ENCODE measurements around the gene MGAM2. TPM values are rescaled to one million over a fixed set of nuclear protein-coding genes. Genes with fewer than 3 reads are reported as not detected.

The MGAM2 gene
- total and polyA plus RNA-seq, 7 donors: 0.03 to 0.06 TPM; not detected in 5

GRCh38 chr7:142174441-142174840, 62.9 kb downstream of the MGAM2 start:
- H3K9me3 ChIP-seq: no peaks in the 10 kb centered on the region
- TF ChIP-seq, protein P1, sequence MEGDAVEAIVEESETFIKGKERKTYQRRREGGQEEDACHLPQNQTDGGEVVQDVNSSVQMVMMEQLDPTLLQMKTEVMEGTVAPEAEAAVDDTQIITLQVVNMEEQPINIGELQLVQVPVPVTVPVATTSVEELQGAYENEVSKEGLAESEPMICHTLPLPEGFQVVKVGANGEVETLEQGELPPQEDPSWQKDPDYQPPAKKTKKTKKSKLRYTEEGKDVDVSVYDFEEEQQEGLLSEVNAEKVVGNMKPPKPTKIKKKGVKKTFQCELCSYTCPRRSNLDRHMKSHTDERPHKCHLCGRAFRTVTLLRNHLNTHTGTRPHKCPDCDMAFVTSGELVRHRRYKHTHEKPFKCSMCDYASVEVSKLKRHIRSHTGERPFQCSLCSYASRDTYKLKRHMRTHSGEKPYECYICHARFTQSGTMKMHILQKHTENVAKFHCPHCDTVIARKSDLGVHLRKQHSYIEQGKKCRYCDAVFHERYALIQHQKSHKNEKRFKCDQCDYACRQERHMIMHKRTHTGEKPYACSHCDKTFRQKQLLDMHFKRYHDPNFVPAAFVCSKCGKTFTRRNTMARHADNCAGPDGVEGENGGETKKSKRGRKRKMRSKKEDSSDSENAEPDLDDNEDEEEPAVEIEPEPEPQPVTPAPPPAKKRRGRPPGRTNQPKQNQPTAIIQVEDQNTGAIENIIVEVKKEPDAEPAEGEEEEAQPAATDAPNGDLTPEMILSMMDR (IDR thresholded peaks at IDR 0.05): no peak
- no peaks in the 10 kb centered on the region for H3K4me1 ChIP-seq
- DNase-seq (no peak), ATAC-seq (no peak)
- WGBS, 3 donors: 65 to 69% (median 65%) methylated on average over 2 of the region's 2 CpGs
- H3K27me3 ChIP-seq (ENCODE audit: insufficient read depth in 3 of 3, low read length in 2 of 3): no peaks in the 10 kb centered on the region
- H3K4me3 ChIP-seq: no peak overlapping the region
- no peaks in the 10 kb centered on the region for H3K36me3 ChIP-seq (ENCODE audit: insufficient read depth in 1 of 2, low read depth in 1 of 2)
- intact Hi-C loops (cut with DNase I): no loop called here
- no peak overlapping the region for H3K27ac ChIP-seq

GRCh38 chr7:142175594-142175993, 64.1 kb downstream of the MGAM2 start:
- TF ChIP-seq, protein P1 (IDR thresholded peaks at IDR 0.05): no peak
- 83 to 91% (median 87%) methylated on average over 3 of the region's 3 CpGs for WGBS, 3 donors
- H3K4me3 ChIP-seq: no peak overlapping the region
- intact Hi-C loops (cut with DNase I): no loop called here
- H3K27me3 ChIP-seq (ENCODE audit: insufficient read depth in 3 of 3, low read length in 2 of 3): no peaks in the 10 kb centered on the region
- ATAC-seq (no peak), DNase-seq (no peak)
- H3K27ac ChIP-seq: no peak overlapping the region
- H3K4me1 ChIP-seq: no peaks in the 10 kb centered on the region
- no peaks in the 10 kb centered on the region for H3K36me3 ChIP-seq (ENCODE audit: insufficient read depth in 1 of 2, low read depth in 1 of 2)
- no peaks in the 10 kb centered on the region for H3K9me3 ChIP-seq

- Histone ChIP-seq H3K4me1 (no peaks in the 10 kb centered on the region), H3K4me3 (no peak overlapping the region), H3K36me3 (ENCODE audit: insufficient read depth in 1 of 2, low read depth in 1 of 2) (no peaks in the 10 kb centered on the region), H3K27me3 (ENCODE audit: insufficient read depth in 3 of 3, low read length in 2 of 3) (no peaks in the 10 kb centered on the region), H3K9me3 (no peaks in the 10 kb centered on the region), H3K27ac (no peak overlapping the region)
- intact Hi-C loops (cut with DNase I): no loop called here
- ATAC-seq (no peak), DNase-seq (no peak)
- TF ChIP-seq, protein P1 (IDR thresholded peaks at IDR 0.05): no peak
- 65 to 72% (median 65%) methylated on average over 1 of the region's 1 CpG for WGBS, 3 donors
Observed at GRCh38 chr7:142176901-142177300, 65.4 kb downstream of the MGAM2 start.

DNA sequence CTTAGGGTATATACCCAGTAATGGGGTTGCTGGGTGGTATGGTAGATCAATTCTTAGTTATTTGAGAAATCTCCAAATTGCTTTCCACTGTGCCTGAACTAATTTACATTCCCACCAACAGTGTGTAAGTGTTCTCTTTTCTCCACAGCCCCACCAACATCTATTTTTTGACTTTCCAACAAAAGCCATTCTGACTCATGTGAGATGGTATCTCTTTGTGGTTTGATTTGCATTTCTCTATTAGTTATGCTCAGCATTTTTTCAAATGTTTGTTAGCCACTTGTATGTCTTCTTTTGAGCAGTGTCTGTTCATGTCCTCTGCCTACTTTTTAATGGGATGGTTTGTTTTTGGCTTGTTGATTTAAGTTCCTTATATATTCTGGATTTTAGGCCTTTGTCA, 66.4 kb downstream of the MGAM2 start:
- Histone ChIP-seq H3K27ac (no peak overlapping the region), H3K36me3 (ENCODE audit: insufficient read depth in 1 of 2, low read depth in 1 of 2) (no peaks in the 10 kb centered on the region), H3K4me1 (no peaks in the 10 kb centered on the region), H3K9me3 (no peaks in the 10 kb centered on the region), H3K4me3 (no peak overlapping the region), H3K27me3 (ENCODE audit: insufficient read depth in 3 of 3, low read length in 2 of 3) (no peaks in the 10 kb centered on the region)
- intact Hi-C loops (cut with DNase I): no loop called here
- TF ChIP-seq, protein P1 (IDR thresholded peaks at IDR 0.05): no peak
- DNase-seq (no peak), ATAC-seq (no peak)

DNA sequence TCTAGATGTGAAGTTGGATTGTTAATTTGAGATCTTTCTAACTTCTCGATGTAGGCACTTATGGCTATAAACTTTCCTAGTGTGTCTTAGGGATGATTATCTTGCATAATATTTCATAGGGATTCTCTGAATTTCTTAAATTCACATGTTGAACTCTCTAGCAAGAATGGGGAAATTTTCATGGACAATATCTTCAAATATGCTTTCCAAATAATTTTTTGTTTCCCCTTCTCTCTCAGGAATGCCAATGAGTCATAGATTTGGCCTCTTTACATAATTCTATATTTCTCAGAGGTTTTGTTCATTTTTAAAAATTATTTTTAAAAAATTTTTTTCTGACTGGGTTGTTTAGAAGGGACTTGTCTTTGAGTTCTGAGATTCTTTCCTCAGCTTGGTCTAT, 68.9 kb downstream of the MGAM2 start:
- WGBS, 3 donors: 76 to 84% (median 77%) methylated on average over 1 of the region's 1 CpG
- ATAC-seq: no peak

More for the DNA sequence above, 68.9 kb downstream of the MGAM2 start:
- intact Hi-C loops (cut with DNase I): no loop called here
- no peaks in the 10 kb centered on the region for H3K4me1 ChIP-seq
- H3K27ac ChIP-seq: no peak overlapping the region
- no peaks in the 10 kb centered on the region for H3K27me3 ChIP-seq (ENCODE audit: insufficient read depth in 3 of 3, low read length in 2 of 3)
- H3K9me3 ChIP-seq: no peaks in the 10 kb centered on the region
- DNase-seq: no peak
- H3K4me3 ChIP-seq: no peak overlapping the region
- no peaks in the 10 kb centered on the region for H3K36me3 ChIP-seq (ENCODE audit: insufficient read depth in 1 of 2, low read depth in 1 of 2)
- TF ChIP-seq, protein P1 (IDR thresholded peaks at IDR 0.05): no peak
